Measurements from ENCODE around the gene OXT. TPM values are rescaled to one million over a fixed set of nuclear protein-coding genes. Genes with fewer than 3 reads are reported as not detected.

Gene OXT
- total RNA-seq, 3 donors from 2014 or later (not counting 1 experiment from before 2014, with no cell fraction given) = not detected

- Histone ChIP-seq H3K36me3 (ENCODE audit: control insufficient read depth, insufficient read depth, low read length) (no peaks in the 10 kb centered on the region), H3K27me3 (ENCODE audit: control insufficient read depth, insufficient read depth, low read length) (peaks cover 21% of the 10 kb centered on the region), H3K9me3 (ENCODE audit: control insufficient read depth, insufficient read depth, low read length) (no peaks in the 10 kb centered on the region), H3K4me3 (ENCODE audit: low read length) (no peak overlapping the region), H3K27ac (ENCODE audit: low read length) (no peak overlapping the region), H3K4me1 (ENCODE audit: control insufficient read depth, insufficient read depth, low read length) (peaks cover 18% of the 10 kb centered on the region)
- peaks cover 25 to 40% of the 10 kb centered on the region in 2 donors for H3K27me3 Mint-ChIP-seq (ENCODE audit: low read depth in 2 of 2)
- WGBS (ENCODE audit: insufficient coverage) = 0% methylated on average over 1 of the region's 1 CpG
- intact Hi-C loops (cut with micrococcal nuclease) = no loop called here
- H3K36me3 Mint-ChIP-seq = no peaks in the 10 kb centered on the region
- ATAC-seq = no peak
- no peak overlapping the region for H3K4me3 Mint-ChIP-seq
- TF ChIP-seq CTCF (IDR thresholded peaks at IDR 0.05) = no peak
- no peaks in the 10 kb centered on the region for H3K9me3 Mint-ChIP-seq
- peaks cover 5 to 7% of the 10 kb centered on the region in 2 donors for H3K4me1 Mint-ChIP-seq
- DNase-seq = peak in 1 of 2 donors; percentile 34
- peak overlapping the region in 1 of 2 donors; percentile 1 for H3K27ac Mint-ChIP-seq
Observed at GRCh38 chr20:3090565-3090964, 19.1 kb downstream of the OXT start.

GRCh38 chr20:3092611-3093379 lies 21.4 kb downstream of the OXT start:
- Mint-ChIP-seq H3K4me1 (peaks cover 5 to 7% of the 10 kb centered on the region in 2 donors), H3K27ac (peak overlapping the region; percentile 79 to 89), H3K36me3 (no peaks in the 10 kb centered on the region), H3K4me3 (peak overlapping the region; percentile 94), H3K27me3 (ENCODE audit: low read depth in 2 of 2) (peaks cover 32 to 40% of the 10 kb centered on the region in 2 donors), H3K9me3 (no peaks in the 10 kb centered on the region)
- Histone ChIP-seq H3K36me3 (ENCODE audit: control insufficient read depth, insufficient read depth, low read length) (no peaks in the 10 kb centered on the region), H3K4me1 (ENCODE audit: control insufficient read depth, insufficient read depth, low read length) (peaks cover 18% of the 10 kb centered on the region), H3K9me3 (ENCODE audit: control insufficient read depth, insufficient read depth, low read length) (no peaks in the 10 kb centered on the region), H3K27me3 (ENCODE audit: control insufficient read depth, insufficient read depth, low read length) (peaks cover 21% of the 10 kb centered on the region), H3K4me3 (ENCODE audit: low read length) (peak overlapping the region; percentile 28), H3K27ac (ENCODE audit: low read length) (no peak overlapping the region)
- peak; percentile 53 to 69 for DNase-seq
- WGBS (ENCODE audit: insufficient coverage) = 5% methylated on average over 81 of the region's 81 CpGs
- ATAC-seq = peak; percentile 50 to 63 (median 54)
- no peak for TF ChIP-seq CTCF (IDR thresholded peaks at IDR 0.05)
- intact Hi-C loops (cut with micrococcal nuclease) = no loop called here

GRCh38 chr20:3093861-3094361 lies 22.5 kb downstream of the OXT start:
- H3K36me3 ChIP-seq (ENCODE audit: control insufficient read depth, insufficient read depth, low read length) = no peaks in the 10 kb centered on the region
- peak in 1 of 2 donors; percentile 72 for DNase-seq
- WGBS (ENCODE audit: insufficient coverage) = 15% methylated on average over 9 of the region's 10 CpGs
- Mint-ChIP-seq H3K27me3 (ENCODE audit: low read depth in 2 of 2) (peaks cover 32 to 38% of the 10 kb centered on the region in 2 donors), H3K4me3 (peak overlapping the region; percentile 68), H3K9me3 (no peaks in the 10 kb centered on the region), H3K4me1 (peaks cover 5 to 7% of the 10 kb centered on the region in 2 donors), H3K27ac (peak overlapping the region; percentile 69 to 89), H3K36me3 (no peaks in the 10 kb centered on the region)
- H3K4me3 ChIP-seq (ENCODE audit: low read length) = no peak overlapping the region
- no peak overlapping the region for H3K27ac ChIP-seq (ENCODE audit: low read length)
- H3K9me3 ChIP-seq (ENCODE audit: control insufficient read depth, insufficient read depth, low read length) = no peaks in the 10 kb centered on the region
- TF ChIP-seq CTCF (IDR thresholded peaks at IDR 0.05) = no peak
- intact Hi-C loops (cut with micrococcal nuclease) = no loop called here
- ATAC-seq = peak; percentile 37 to 60 (median 39)
- H3K27me3 ChIP-seq (ENCODE audit: control insufficient read depth, insufficient read depth, low read length) = peaks cover 17% of the 10 kb centered on the region
- peaks cover 18% of the 10 kb centered on the region for H3K4me1 ChIP-seq (ENCODE audit: control insufficient read depth, insufficient read depth, low read length)
